GM12872 (cell line): ENCODE results near the gene IKZF2.

Source experiments
- CTCF ChIP-seq: IDR thresholded peaks from 3 replicates; pipeline ENCODE4 v1.5.1; 2011; ENCODE audit warnings: low read depth, mild to moderate bottlenecking, low read length, moderate library complexity; ENCODE audit not compliant: insufficient read depth

Gene IKZF2

GRCh38 chr2:213145715-213146242 lies 5.6 kb downstream of the IKZF2 start:
- no peak for TF ChIP-seq CTCF

GRCh38 chr2:213137064-213137463 lies 14.3 kb downstream of the IKZF2 start:
- no peak for TF ChIP-seq CTCF

- TF ChIP-seq CTCF = no peak
Observed at GRCh38 chr2:213129311-213129710, 22.1 kb downstream of the IKZF2 start.

GRCh38 chr2:213125646-213126347 lies 25.6 kb downstream of the IKZF2 start:
- TF ChIP-seq CTCF = no peak

GRCh38 chr2:213122725-213123124 lies 28.7 kb downstream of the IKZF2 start:
- TF ChIP-seq CTCF = no peak

GRCh38 chr2:213121690-213122089 lies 29.7 kb downstream of the IKZF2 start:
- no peak for TF ChIP-seq CTCF

GRCh38 chr2:213119061-213119809 lies 32.2 kb downstream of the IKZF2 start:
- no peak for TF ChIP-seq CTCF
